ENCODE results near the gene TELO2. TPM values are rescaled to one million over a fixed set of nuclear protein-coding genes. Genes with fewer than 3 reads are reported as not detected.

Gene TELO2
- total RNA-seq, 4 donors from 2014 or later, result 12.7 to 38.5 (median 22.2) TPM

GRCh38 chr16:1532081-1532760 is 39.1 kb downstream of the TELO2 start:
- no peak for TF ChIP-seq CTCF (IDR thresholded peaks at IDR 0.05)
- no peak for DNase-seq (ENCODE audit: low spot score)
- no peak for ATAC-seq (ENCODE audit: low FRiP score)

- ATAC-seq (ENCODE audit: low FRiP score) (no peak), DNase-seq (ENCODE audit: low spot score) (no peak)
- TF ChIP-seq CTCF (IDR thresholded peaks at IDR 0.05), result no peak
Observed at GRCh38 chr16:1532771-1533170, 39.6 kb downstream of the TELO2 start.

GRCh38 chr16:1533443-1533951 is 40.3 kb downstream of the TELO2 start, which contains the start of gene TMEM204:
Gene TMEM204, plus strand, starts transcription at chr16:1533666. Its CDS starts 610 bp downstream, at chr16:1534276.
- ATAC-seq (ENCODE audit: low FRiP score) (peak; percentile 31), DNase-seq (ENCODE audit: low spot score) (no peak)
- TF ChIP-seq CTCF (IDR thresholded peaks at IDR 0.05), result no peak

- TF ChIP-seq CTCF (IDR thresholded peaks at IDR 0.05), result no peak
- ATAC-seq (ENCODE audit: low FRiP score), result no peak
- no peak for DNase-seq (ENCODE audit: low spot score)
Observed at GRCh38 chr16:1534021-1535020, 41.2 kb downstream of the TELO2 start.

GRCh38 chr16:1535391-1536291 is 42.5 kb downstream of the TELO2 start:
- DNase-seq (ENCODE audit: low spot score) (no peak), ATAC-seq (ENCODE audit: low FRiP score) (no peak)
- no peak for TF ChIP-seq CTCF (IDR thresholded peaks at IDR 0.05)

GRCh38 chr16:1536601-1537000 is 43.4 kb downstream of the TELO2 start:
- no peak for DNase-seq (ENCODE audit: low spot score)
- ATAC-seq (ENCODE audit: low FRiP score), result no peak
- TF ChIP-seq CTCF (IDR thresholded peaks at IDR 0.05), result no peak

Data from omental fat pad (tissue), 4 donors.